Measurements from ENCODE around the gene DLG2.
A peak's percentile ranks its signal among the peaks of the same experiment; 100 is the strongest.

The DLG2 gene

DNA sequence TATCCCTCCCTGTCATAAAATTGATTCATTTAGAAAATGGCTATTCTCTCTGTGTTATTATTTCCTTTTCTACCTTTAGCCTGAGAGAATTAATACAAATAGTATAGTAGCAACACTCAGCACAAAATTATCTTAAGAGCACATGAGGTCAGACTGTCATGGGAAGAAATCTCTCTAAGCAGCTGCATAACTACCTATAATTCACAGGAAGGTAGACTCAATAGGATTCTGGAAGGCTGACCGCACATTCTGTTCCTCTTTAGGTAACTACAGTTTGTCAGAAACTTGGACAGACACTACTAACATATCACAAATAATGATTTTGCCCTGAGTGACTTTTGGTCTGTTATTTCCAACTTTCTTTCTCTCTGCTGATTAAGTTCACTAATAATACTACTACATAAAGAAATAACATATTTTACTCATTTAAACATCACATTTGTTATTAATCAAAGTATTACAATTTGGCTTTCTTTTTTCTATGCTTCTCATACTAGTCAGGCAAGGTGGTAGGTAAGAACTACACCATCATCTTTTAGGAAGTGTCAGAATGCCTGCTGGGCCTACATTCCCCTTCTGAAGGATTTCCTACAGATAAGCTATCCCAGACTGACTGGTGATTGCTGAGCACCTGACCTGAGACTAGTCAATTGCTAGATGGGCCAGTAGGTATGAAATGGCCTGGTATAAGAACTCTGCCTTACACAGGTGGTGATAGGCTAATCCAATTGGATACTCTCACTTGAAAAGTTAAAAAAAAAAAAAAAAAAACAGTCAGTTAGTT is 325.1 kb downstream of the DLG2 start:
- 90% methylated on average over 1 of the region's 1 CpG for WGBS
- H3K27ac ChIP-seq (ENCODE audit: low read length, poor library complexity, severe bottlenecking): no peak overlapping the region
- H3K9ac ChIP-seq (ENCODE audit: low read length): no peak overlapping the region
- no peak for DNase-seq
- H2BK5ac ChIP-seq (ENCODE audit: low read depth, low read length, poor library complexity, severe bottlenecking): no peak overlapping the region
- H4K91ac ChIP-seq (ENCODE audit: low read length): no peak overlapping the region
- no peak overlapping the region for H2BK120ac ChIP-seq (ENCODE audit: low read depth, low read length)
- H4K8ac ChIP-seq (ENCODE audit: low read length): no peak overlapping the region
- no peaks in the 10 kb centered on the region for H3K36me3 ChIP-seq (ENCODE audit: control insufficient read depth in 1 of 2, insufficient read depth in 2 of 2, low read depth in 1 of 2, low read length in 2 of 2)
- no peak overlapping the region for H3K4me2 ChIP-seq (ENCODE audit: low read length, poor library complexity, severe bottlenecking)
- no peak overlapping the region for H2BK12ac ChIP-seq (ENCODE audit: low read length in 2 of 2)
- H3K27me3 ChIP-seq (ENCODE audit: control insufficient read depth in 1 of 2, insufficient read depth in 1 of 2, low read length in 2 of 2): no peaks in the 10 kb centered on the region
- H3K14ac ChIP-seq (ENCODE audit: low read length in 2 of 2): no peak overlapping the region
- no peaks in the 10 kb centered on the region for H3K9me3 ChIP-seq (ENCODE audit: control insufficient read depth, low read length)
- H2BK15ac ChIP-seq (ENCODE audit: low read depth, poor library complexity, severe bottlenecking): no peak overlapping the region
- no peak overlapping the region for H2AK5ac ChIP-seq (ENCODE audit: low read length, severe bottlenecking)
- H3K79me1 ChIP-seq (replicated peaks; ENCODE audit: low read length, poor library complexity, severe bottlenecking): no peaks in the 10 kb centered on the region
- no peak overlapping the region for H3K4me3 ChIP-seq (ENCODE audit: insufficient read depth in 1 of 2, low read depth in 1 of 2, low read length in 2 of 2)
- H2AFZ ChIP-seq (ENCODE audit: low read depth, low read length): no peak overlapping the region
- H3K4me1 ChIP-seq (ENCODE audit: control insufficient read depth, insufficient read depth, low read depth, low read length): no peaks in the 10 kb centered on the region
- H3K4ac ChIP-seq (ENCODE audit: low read depth in 1 of 2, low read length in 2 of 2): no peak overlapping the region
- H3K18ac ChIP-seq (ENCODE audit: low read depth in 1 of 2, low read length in 2 of 2): no peak overlapping the region
- H3K23ac ChIP-seq (ENCODE audit: low read length in 2 of 2): no peak overlapping the region

GRCh38 chr11:85299258-85299942 is 327.7 kb downstream of the DLG2 start:
- Histone ChIP-seq H3K9ac (ENCODE audit: low read length) (no peak overlapping the region), H2BK120ac (ENCODE audit: low read depth, low read length) (no peak overlapping the region), H3K36me3 (ENCODE audit: control insufficient read depth in 1 of 2, insufficient read depth in 2 of 2, low read depth in 1 of 2, low read length in 2 of 2) (no peaks in the 10 kb centered on the region), H3K27me3 (ENCODE audit: control insufficient read depth in 1 of 2, insufficient read depth in 1 of 2, low read length in 2 of 2) (no peaks in the 10 kb centered on the region), H3K4ac (ENCODE audit: low read depth in 1 of 2, low read length in 2 of 2) (no peak overlapping the region), H3K4me3 (ENCODE audit: insufficient read depth in 1 of 2, low read depth in 1 of 2, low read length in 2 of 2) (no peak overlapping the region), H4K91ac (ENCODE audit: low read length) (no peak overlapping the region), H3K4me1 (ENCODE audit: control insufficient read depth, insufficient read depth, low read depth, low read length) (no peaks in the 10 kb centered on the region), H2BK12ac (ENCODE audit: low read length in 2 of 2) (no peak overlapping the region), H3K79me1 (replicated peaks; ENCODE audit: low read length, poor library complexity, severe bottlenecking) (no peaks in the 10 kb centered on the region), H3K23ac (ENCODE audit: low read length in 2 of 2) (no peak overlapping the region), H4K8ac (ENCODE audit: low read length) (no peak overlapping the region), H2BK5ac (ENCODE audit: low read depth, low read length, poor library complexity, severe bottlenecking) (no peak overlapping the region), H2AK5ac (ENCODE audit: low read length, severe bottlenecking) (no peak overlapping the region), H3K14ac (ENCODE audit: low read length in 2 of 2) (no peak overlapping the region), H3K4me2 (ENCODE audit: low read length, poor library complexity, severe bottlenecking) (no peak overlapping the region), H2AFZ (ENCODE audit: low read depth, low read length) (no peak overlapping the region), H3K18ac (ENCODE audit: low read depth in 1 of 2, low read length in 2 of 2) (no peak overlapping the region), H3K9me3 (ENCODE audit: control insufficient read depth, low read length) (no peaks in the 10 kb centered on the region), H2BK15ac (ENCODE audit: low read depth, poor library complexity, severe bottlenecking) (no peak overlapping the region), H3K27ac (ENCODE audit: low read length, poor library complexity, severe bottlenecking) (no peak overlapping the region)
- peak; percentile 14 for DNase-seq
- WGBS: 100% methylated on average over 1 of the region's 1 CpG

- Histone ChIP-seq H3K27ac (ENCODE audit: low read length, poor library complexity, severe bottlenecking) (no peak overlapping the region), H3K9me3 (ENCODE audit: control insufficient read depth, low read length) (no peaks in the 10 kb centered on the region), H2BK120ac (ENCODE audit: low read depth, low read length) (no peak overlapping the region), H3K36me3 (ENCODE audit: control insufficient read depth in 1 of 2, insufficient read depth in 2 of 2, low read depth in 1 of 2, low read length in 2 of 2) (no peaks in the 10 kb centered on the region), H3K14ac (ENCODE audit: low read length in 2 of 2) (no peak overlapping the region), H3K4me3 (ENCODE audit: insufficient read depth in 1 of 2, low read depth in 1 of 2, low read length in 2 of 2) (no peak overlapping the region), H3K23ac (ENCODE audit: low read length in 2 of 2) (no peak overlapping the region), H2AFZ (ENCODE audit: low read depth, low read length) (no peak overlapping the region), H3K9ac (ENCODE audit: low read length) (no peak overlapping the region), H2AK5ac (ENCODE audit: low read length, severe bottlenecking) (no peak overlapping the region), H3K4me1 (ENCODE audit: control insufficient read depth, insufficient read depth, low read depth, low read length) (no peaks in the 10 kb centered on the region), H3K79me1 (replicated peaks; ENCODE audit: low read length, poor library complexity, severe bottlenecking) (no peaks in the 10 kb centered on the region), H3K27me3 (ENCODE audit: control insufficient read depth in 1 of 2, insufficient read depth in 1 of 2, low read length in 2 of 2) (no peaks in the 10 kb centered on the region), H4K8ac (ENCODE audit: low read length) (no peak overlapping the region), H2BK15ac (ENCODE audit: low read depth, poor library complexity, severe bottlenecking) (no peak overlapping the region), H4K91ac (ENCODE audit: low read length) (no peak overlapping the region), H3K4ac (ENCODE audit: low read depth in 1 of 2, low read length in 2 of 2) (no peak overlapping the region), H3K18ac (ENCODE audit: low read depth in 1 of 2, low read length in 2 of 2) (no peak overlapping the region), H3K4me2 (ENCODE audit: low read length, poor library complexity, severe bottlenecking) (no peak overlapping the region), H2BK5ac (ENCODE audit: low read depth, low read length, poor library complexity, severe bottlenecking) (no peak overlapping the region), H2BK12ac (ENCODE audit: low read length in 2 of 2) (no peak overlapping the region)
- DNase-seq: no peak
- no CpG with 5 or more reads among the region's 1 CpG for WGBS
Observed at GRCh38 chr11:85295694-85296271, 331.4 kb downstream of the DLG2 start.

GRCh38 chr11:85281550-85281949 is 345.6 kb downstream of the DLG2 start:
- Histone ChIP-seq H3K4me3 (ENCODE audit: insufficient read depth in 1 of 2, low read depth in 1 of 2, low read length in 2 of 2) (no peak overlapping the region), H3K79me1 (replicated peaks; ENCODE audit: low read length, poor library complexity, severe bottlenecking) (no peaks in the 10 kb centered on the region), H3K4me2 (ENCODE audit: low read length, poor library complexity, severe bottlenecking) (no peak overlapping the region), H3K27ac (ENCODE audit: low read length, poor library complexity, severe bottlenecking) (no peak overlapping the region), H3K9ac (ENCODE audit: low read length) (no peak overlapping the region), H2BK15ac (ENCODE audit: low read depth, poor library complexity, severe bottlenecking) (no peak overlapping the region), H2BK12ac (ENCODE audit: low read length in 2 of 2) (no peak overlapping the region), H4K8ac (ENCODE audit: low read length) (no peak overlapping the region), H3K18ac (ENCODE audit: low read depth in 1 of 2, low read length in 2 of 2) (no peak overlapping the region), H3K9me3 (ENCODE audit: control insufficient read depth, low read length) (no peaks in the 10 kb centered on the region), H3K14ac (ENCODE audit: low read length in 2 of 2) (no peak overlapping the region), H4K91ac (ENCODE audit: low read length) (no peak overlapping the region), H3K4ac (ENCODE audit: low read depth in 1 of 2, low read length in 2 of 2) (no peak overlapping the region), H3K23ac (ENCODE audit: low read length in 2 of 2) (no peak overlapping the region), H2BK5ac (ENCODE audit: low read depth, low read length, poor library complexity, severe bottlenecking) (no peak overlapping the region), H2BK120ac (ENCODE audit: low read depth, low read length) (no peak overlapping the region), H2AFZ (ENCODE audit: low read depth, low read length) (no peak overlapping the region), H3K27me3 (ENCODE audit: control insufficient read depth in 1 of 2, insufficient read depth in 1 of 2, low read length in 2 of 2) (no peaks in the 10 kb centered on the region), H3K4me1 (ENCODE audit: control insufficient read depth, insufficient read depth, low read depth, low read length) (no peaks in the 10 kb centered on the region), H2AK5ac (ENCODE audit: low read length, severe bottlenecking) (no peak overlapping the region), H3K36me3 (ENCODE audit: control insufficient read depth in 1 of 2, insufficient read depth in 2 of 2, low read depth in 1 of 2, low read length in 2 of 2) (no peaks in the 10 kb centered on the region)
- WGBS: 100% methylated on average over 2 of the region's 4 CpGs
- DNase-seq: no peak

All from mesenchymal stem cell (in vitro differentiated cells and primary cell).